K562 (cell line): ENCODE results near the gene ALG8. TPM values are rescaled to one million over a fixed set of nuclear protein-coding genes. Genes with fewer than 3 reads are reported as not detected.

Experiments
- CREB3 ChIP-seq: fragments of 450-650 bp; conservative IDR thresholded peaks from 2 replicates; pipeline ENCODE4 v1.6.1; 2016; ENCODE audit warnings: missing genetic modification characterization, low read depth, mild to moderate bottlenecking, missing compliant biosample characterization, moderate library complexity
- CREB3L1 ChIP-seq: fragments of 450-650 bp; IDR thresholded peaks from 2 replicates; pipeline ENCODE4 v1.6.1; 2014; ENCODE audit warnings: low read depth, mild to moderate bottlenecking, moderate library complexity, borderline replicate concordance
- CXXC5 ChIP-seq: fragments of 250-450 bp; sonication (Bioruptor Pico); IDR thresholded peaks from 2 replicates; pipeline ENCODE4 v1.8.0; 2022; ENCODE audit warnings: inconsistent platforms, mild to moderate bottlenecking, moderate library complexity
- DIDO1 ChIP-seq: fragments of 450-650 bp; IDR thresholded peaks from 2 replicates; pipeline ENCODE4 v1.6.1; 2016; ENCODE audit warnings: low read depth, missing biosample characterization, missing genetic modification characterization
- E2F3 ChIP-seq: fragments of 250-450 bp; sonication (Bioruptor Pico); IDR thresholded peaks from 2 replicates; pipeline ENCODE4 v1.4.0; 2020; ENCODE audit warnings: mild to moderate bottlenecking
- ESRRA ChIP-seq: fragments of 450-650 bp; IDR thresholded peaks from 2 replicates; pipeline ENCODE4 v1.6.1; 2014; ENCODE audit warnings: low read depth, mild to moderate bottlenecking, moderate library complexity, borderline replicate concordance
- ETS2 ChIP-seq: IDR thresholded peaks from 2 replicates; pipeline ENCODE4 v1.6.1; 2016; ENCODE audit warnings: borderline replicate concordance, missing genetic modification characterization, mild to moderate bottlenecking, moderate library complexity, missing compliant biosample characterization; ENCODE audit not compliant: poor library complexity, severe bottlenecking
- EWSR1 ChIP-seq: fragments of 450-650 bp; IDR thresholded peaks from 2 replicates; pipeline ENCODE4 v1.6.1; 2018; ENCODE audit warnings: borderline replicate concordance, mild to moderate bottlenecking, low read depth, moderate library complexity; ENCODE audit not compliant: partially characterized antibody
- FOXJ3 ChIP-seq: sonication (generic); formaldehyde crosslinking; IDR thresholded peaks from 2 replicates; pipeline ENCODE4 v1.4.0; 2020; ENCODE audit warnings: mild to moderate bottlenecking, missing genetic modification reagents
- GABPB1 ChIP-seq: sonication (generic); formaldehyde crosslinking; IDR thresholded peaks from 2 replicates; pipeline ENCODE4 v1.8.0; 2022; ENCODE audit warnings: mild to moderate bottlenecking, missing genetic modification reagents
- HDAC2 ChIP-seq: fragments of 450-650 bp; IDR thresholded peaks from 2 replicates; pipeline ENCODE4 v1.6.1; 2016; ENCODE audit warnings: mild to moderate bottlenecking
- HNRNPL ChIP-seq: fragments of 200-400 bp; formaldehyde crosslinking; IDR thresholded peaks from 2 replicates; pipeline ENCODE4 v1.6.1; 2017; ENCODE audit warnings: low read depth, mild to moderate bottlenecking, low read length
- JUND ChIP-seq, 2 experiments: IDR thresholded peaks; 2 replicates in 1 of 2; 3 replicates in 1 of 2; pipeline ENCODE4 v1.6.1; 2011; ENCODE audit warnings: borderline replicate concordance in 2 of 2, low read depth in 2 of 2, low read length in 2 of 2, improper control_type of control experiment in 1 of 2, missing biosample characterization in 1 of 2, missing genetic modification characterization in 1 of 2, missing genetic modification reagents in 1 of 2
- KDM5B ChIP-seq: fragments of 200-600 bp; sonication (generic); IDR thresholded peaks from 2 replicates; pipeline ENCODE4 v1.6.1; 2012; ENCODE audit warnings: low read depth, mild to moderate bottlenecking, moderate library complexity, low read length, control low read depth, inconsistent platforms; ENCODE audit not compliant: insufficient replicate concordance
- NFXL1 ChIP-seq: fragments of 450-650 bp; formaldehyde crosslinking; IDR thresholded peaks from 2 replicates; pipeline ENCODE4 v1.4.0; 2021; ENCODE audit warnings: mild to moderate bottlenecking
- NR4A1 ChIP-seq, 2 experiments: fragments of 250-450 bp in 1 of 2; fragments of 450-650 bp in 1 of 2; sonication (Bioruptor Pico) in 1 of 2; IDR thresholded peaks; 2 replicates each; pipeline versions ENCODE4 v1.4.0 to v1.6.1; 2016 to 2020; ENCODE audit warnings: mild to moderate bottlenecking in 2 of 2, missing compliant biosample characterization in 1 of 2, missing genetic modification characterization in 1 of 2, moderate library complexity in 1 of 2
- PCBP1 ChIP-seq: fragments of 200-400 bp; formaldehyde crosslinking; IDR thresholded peaks from 2 replicates; pipeline ENCODE4 v1.6.1; 2018; ENCODE audit warnings: mild to moderate bottlenecking, low read depth, low read length; ENCODE audit not compliant: poor library complexity, severe bottlenecking
- PHF8 ChIP-seq: fragments of 200-600 bp; sonication (generic); IDR thresholded peaks from 2 replicates; pipeline ENCODE4 v1.6.1; 2012; ENCODE audit warnings: mixed run types, mild to moderate bottlenecking, inconsistent platforms, low read length, moderate library complexity, borderline replicate concordance
- TRIM28 ChIP-seq: fragments of 450-650 bp; IDR thresholded peaks from 2 replicates; pipeline ENCODE4 v1.6.1; 2017
- ZNF121 ChIP-seq: sonication (generic); formaldehyde crosslinking; conservative IDR thresholded peaks from 2 replicates; pipeline ENCODE4 v1.8.0; 2022; ENCODE audit warnings: missing genetic modification reagents
- ZNF184 ChIP-seq: sonication (generic); formaldehyde crosslinking; IDR thresholded peaks from 2 replicates; pipeline ENCODE4 v1.5.0; 2020; ENCODE audit warnings: missing genetic modification reagents
- ZNF239 ChIP-seq: fragments of 250-450 bp; sonication (Bioruptor Pico); IDR thresholded peaks from 2 replicates; pipeline ENCODE4 v1.4.0; 2020; ENCODE audit warnings: mild to moderate bottlenecking
- polyA plus RNA-seq, 8 experiments: library from polyadenylated mRNA; depleted of rRNA in 4 of 8; stranded (reverse) in 5 of 8; unstranded in 3 of 8; fragments of >200 nt; fragmentation: Nextera tagmentation in 2 of 8; fragmentation: Illumina TruSeq in 1 of 8; extraction: Ambion mirVana in 2 of 8; extraction: Trizol in 1 of 8; gene quantifications; 2 replicates each; pipeline versions ENCODE4 v1.2.1 to v1.2.3, GENCODE V29; 2011 to 2014; ENCODE audit warnings: inconsistent platforms in 1 of 8, missing spikeins in 1 of 8
- total RNA-seq, 7 experiments: library from RNA; depleted of rRNA in 6 of 7; stranded (reverse); fragments of >200 nt in 6 of 7; fragmentation: Illumina TruSeq in 2 of 7; extraction: Trizol in 2 of 7; gene quantifications; 2 replicates each; pipeline versions ENCODE4 v1.2.1 to v1.2.3, GENCODE V29; 2011 to 2021; ENCODE audit warnings: low replicate concordance in 1 of 7
- TF ChIP-seq, protein P1 (sequence below): fragments of 450-650 bp; formaldehyde crosslinking; IDR thresholded peaks from 2 replicates; pipeline ENCODE4 v1.4.0; 2020; ENCODE audit warnings: mild to moderate bottlenecking, moderate library complexity

The ALG8 gene
- total and polyA plus RNA-seq, 9 of the 15 experiments (the other 6 are each of a cell fraction or from before 2014, with no cell fraction given) = 59.3 to 189 (median 106) TPM

DNA sequence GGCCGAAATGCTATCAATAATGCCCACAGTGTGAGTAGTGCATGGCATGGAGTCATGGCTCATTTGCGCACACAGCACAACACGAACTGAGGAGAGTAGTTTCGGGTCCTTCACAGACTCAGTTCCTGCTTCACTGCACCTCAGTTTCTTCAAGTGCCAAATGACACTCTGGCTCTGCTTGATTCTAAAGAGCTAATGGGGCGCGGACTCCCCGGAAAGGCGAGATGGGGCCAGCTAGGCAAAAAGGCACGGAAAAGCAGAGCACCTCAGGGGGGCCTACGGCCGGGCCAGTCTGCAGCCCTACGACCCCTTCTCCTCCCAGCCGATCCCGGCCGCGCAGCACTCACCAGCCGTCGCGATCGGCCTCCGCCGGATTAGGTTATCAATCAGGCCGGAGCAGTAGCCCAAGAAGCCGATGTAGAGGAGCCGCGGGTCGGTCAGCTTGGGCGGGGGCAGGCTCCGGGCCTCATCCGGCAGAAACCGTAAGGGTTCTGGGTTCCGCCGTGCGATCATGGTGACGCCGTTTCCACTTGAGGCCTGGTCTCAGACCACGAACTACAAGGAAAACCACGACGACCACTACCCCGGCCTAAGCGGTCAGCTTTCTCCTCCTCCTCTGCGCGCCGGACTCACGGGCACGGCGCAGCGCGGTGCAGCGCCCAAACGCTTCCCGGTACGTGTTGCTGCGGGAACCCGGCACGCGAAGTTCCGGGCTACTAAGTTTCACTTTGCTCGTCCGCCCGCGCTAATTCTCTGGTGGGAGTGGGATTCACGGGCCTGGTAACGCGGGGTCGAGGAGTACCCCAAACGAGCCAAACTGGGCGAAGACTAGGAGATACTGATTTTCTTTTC is 60.0 kb downstream of the ALG8 start, which contains the start of gene NDUFC2 (continued):
- TF ChIP-seq CREB3L1 (peak; percentile 35; the same call in 1 of the 2 replicates), ETS2 (no peak), ESRRA (peak; percentile 68; the same call in 1 of the 2 replicates), TRIM28 (no peak), HDAC2 (0 out of 2 replicates have a peak, but pooled peaks have one; percentile 25), CREB3 (tag) (no peak), CXXC5 (CRISPR knock-in tag) (peak; percentile 98), NFXL1 (no peak), PCBP1 (peak; percentile 51), ZNF239 (CRISPR knock-in tag) (no peak), JUND (IDR thresholded peaks at IDR 0.05; ENCODE audit: borderline replicate concordance, low read depth, low read length) (peak; percentile 71; the same call in 1 of the 2 replicates), JUND (tag; IDR thresholded peaks at IDR 0.05; ENCODE audit: borderline replicate concordance, low read depth, low read length) (peak; percentile 53; the same call in 1 of the 3 replicates), DIDO1 (tag) (peak; percentile 97), KDM5B (peak; percentile 88), ZNF184 (CRISPR knock-in tag) (no peak), EWSR1 (no peak), HNRNPL (peak; percentile 46; the same call in 1 of the 2 replicates), PHF8 (peak; percentile 90), GABPB1 (CRISPR knock-in tag) (peak; percentile 96), NR4A1 (CRISPR knock-in tag; IDR thresholded peaks at IDR 0.05) (0 out of 2 replicates have a peak, but pooled peaks have one; percentile 43), NR4A1 (tag; IDR thresholded peaks at IDR 0.05) (peak; percentile 63; the same call in 1 of the 2 replicates), FOXJ3 (CRISPR knock-in tag) (no peak), ZNF121 (no peak), E2F3 (CRISPR knock-in tag) (peak; percentile 44; the same call in 1 of the 2 replicates)
- TF ChIP-seq, protein P1, sequence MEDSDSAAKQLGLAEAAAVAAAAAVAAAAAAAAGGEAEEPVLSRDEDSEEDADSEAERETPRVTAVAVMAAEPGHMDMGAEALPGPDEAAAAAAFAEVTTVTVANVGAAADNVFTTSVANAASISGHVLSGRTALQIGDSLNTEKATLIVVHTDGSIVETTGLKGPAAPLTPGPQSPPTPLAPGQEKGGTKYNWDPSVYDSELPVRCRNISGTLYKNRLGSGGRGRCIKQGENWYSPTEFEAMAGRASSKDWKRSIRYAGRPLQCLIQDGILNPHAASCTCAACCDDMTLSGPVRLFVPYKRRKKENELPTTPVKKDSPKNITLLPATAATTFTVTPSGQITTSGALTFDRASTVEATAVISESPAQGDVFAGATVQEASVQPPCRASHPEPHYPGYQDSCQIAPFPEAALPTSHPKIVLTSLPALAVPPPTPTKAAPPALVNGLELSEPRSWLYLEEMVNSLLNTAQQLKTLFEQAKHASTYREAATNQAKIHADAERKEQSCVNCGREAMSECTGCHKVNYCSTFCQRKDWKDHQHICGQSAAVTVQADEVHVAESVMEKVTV (CRISPR knock-in tag) = no peak
